AG09309 (cell line): ENCODE measurements around the gene INTS6.

Experiments used
- DNase-seq: peaks from one replicate; pipeline ENCODE4 v3.0.0-alpha.2; 2010; ENCODE audit warnings: low read depth
- H3K4me3 ChIP-seq: 2 replicates; pipeline ENCODE4 v1.5.1; 2011; ENCODE audit warnings: mild to moderate bottlenecking, low read depth, low read length, moderate library complexity; ENCODE audit not compliant: control insufficient read depth
- TF ChIP-seq, protein P1 (sequence below): IDR thresholded peaks from 2 replicates; pipeline ENCODE4 v1.5.1; 2011; ENCODE audit warnings: mild to moderate bottlenecking, low read depth, low read length, inconsistent platforms; ENCODE audit not compliant: insufficient read depth, control insufficient read depth; ENCODE audit errors: missing control alignments

Gene INTS6

DNA sequence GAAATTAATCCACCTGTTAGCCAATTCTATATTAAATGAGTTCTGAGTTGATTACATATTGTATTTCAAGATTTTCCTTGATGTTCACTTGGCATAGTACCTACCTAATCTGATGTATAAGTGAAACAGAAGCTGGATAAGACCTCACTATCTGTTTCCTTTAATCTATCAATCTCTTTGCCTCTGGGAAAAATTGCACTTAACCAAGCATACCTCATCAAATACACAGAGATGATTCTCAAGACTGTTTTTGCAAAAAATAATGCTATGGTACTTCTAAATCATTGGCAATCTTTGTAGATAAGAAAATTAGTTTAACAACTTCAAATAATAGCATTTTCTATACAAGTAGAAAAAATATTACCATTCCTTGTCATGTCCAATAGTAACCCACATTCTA lies 58.1 kb downstream of the INTS6 start:
- H3K4me3 ChIP-seq, result no peak overlapping the region
- TF ChIP-seq, protein P1, sequence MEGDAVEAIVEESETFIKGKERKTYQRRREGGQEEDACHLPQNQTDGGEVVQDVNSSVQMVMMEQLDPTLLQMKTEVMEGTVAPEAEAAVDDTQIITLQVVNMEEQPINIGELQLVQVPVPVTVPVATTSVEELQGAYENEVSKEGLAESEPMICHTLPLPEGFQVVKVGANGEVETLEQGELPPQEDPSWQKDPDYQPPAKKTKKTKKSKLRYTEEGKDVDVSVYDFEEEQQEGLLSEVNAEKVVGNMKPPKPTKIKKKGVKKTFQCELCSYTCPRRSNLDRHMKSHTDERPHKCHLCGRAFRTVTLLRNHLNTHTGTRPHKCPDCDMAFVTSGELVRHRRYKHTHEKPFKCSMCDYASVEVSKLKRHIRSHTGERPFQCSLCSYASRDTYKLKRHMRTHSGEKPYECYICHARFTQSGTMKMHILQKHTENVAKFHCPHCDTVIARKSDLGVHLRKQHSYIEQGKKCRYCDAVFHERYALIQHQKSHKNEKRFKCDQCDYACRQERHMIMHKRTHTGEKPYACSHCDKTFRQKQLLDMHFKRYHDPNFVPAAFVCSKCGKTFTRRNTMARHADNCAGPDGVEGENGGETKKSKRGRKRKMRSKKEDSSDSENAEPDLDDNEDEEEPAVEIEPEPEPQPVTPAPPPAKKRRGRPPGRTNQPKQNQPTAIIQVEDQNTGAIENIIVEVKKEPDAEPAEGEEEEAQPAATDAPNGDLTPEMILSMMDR, result no peak
- no peak for DNase-seq

GRCh38 chr13:51385114-51385513 lies 67.7 kb downstream of the INTS6 start:
- H3K4me3 ChIP-seq, result no peak overlapping the region
- TF ChIP-seq, protein P1, result no peak
- no peak for DNase-seq

DNA sequence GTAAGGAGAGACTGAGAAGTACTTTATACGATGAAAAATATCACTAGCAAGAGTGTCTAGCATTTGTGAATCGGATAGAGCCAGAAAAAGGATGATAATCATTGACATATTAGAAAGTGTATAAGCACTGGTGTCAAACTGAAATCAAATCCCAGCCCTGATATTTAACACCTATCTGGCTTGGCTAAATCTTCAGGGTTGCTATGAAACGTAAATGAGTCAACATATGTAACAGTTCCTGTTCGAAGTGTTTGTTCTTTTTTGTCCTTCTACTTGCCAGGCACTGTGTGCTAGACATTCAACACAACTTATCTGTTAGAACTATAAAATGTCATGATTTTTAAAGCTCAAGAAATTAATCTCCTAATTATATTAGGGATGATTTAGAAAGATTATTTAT lies 72.6 kb downstream of the INTS6 start:
- no peak overlapping the region for H3K4me3 ChIP-seq
- no peak for DNase-seq
- TF ChIP-seq, protein P1, result no peak

GRCh38 chr13:51373451-51373850 lies 79.4 kb downstream of the INTS6 start:
- no peak for DNase-seq
- H3K4me3 ChIP-seq, result no peak overlapping the region
- TF ChIP-seq, protein P1, result no peak

DNA sequence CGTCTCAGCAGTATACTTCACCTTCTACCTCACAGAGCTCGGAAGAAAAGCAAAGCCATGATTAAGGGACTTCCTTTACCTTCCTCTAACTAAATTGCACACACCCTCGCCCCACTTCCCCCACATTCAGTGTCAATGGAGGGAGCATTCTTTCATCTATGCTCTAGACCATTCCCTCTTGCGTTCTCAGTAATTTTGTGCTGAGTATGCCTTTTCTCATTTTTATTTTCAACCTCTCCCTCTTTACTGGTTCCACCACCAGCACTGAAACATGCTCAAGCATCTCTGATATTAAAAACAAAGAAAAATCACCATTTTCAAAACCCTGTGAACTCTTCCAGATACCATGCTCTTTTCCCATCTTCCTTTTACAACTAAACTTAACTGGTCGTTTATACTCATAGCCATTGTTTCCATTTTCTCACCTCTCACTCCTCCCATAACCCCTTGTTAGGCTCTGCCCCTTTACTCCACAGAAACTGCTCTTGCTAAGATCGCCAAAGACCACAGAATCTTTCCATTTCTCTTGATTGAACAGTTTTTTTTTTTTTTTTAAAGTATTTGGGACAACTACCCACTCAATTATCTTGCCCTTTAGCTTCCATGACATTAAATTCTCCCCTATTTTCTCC lies 81.0 kb downstream of the INTS6 start:
- H3K4me3 ChIP-seq, result no peak overlapping the region
- no peak for DNase-seq
- TF ChIP-seq, protein P1, result no peak

DNA sequence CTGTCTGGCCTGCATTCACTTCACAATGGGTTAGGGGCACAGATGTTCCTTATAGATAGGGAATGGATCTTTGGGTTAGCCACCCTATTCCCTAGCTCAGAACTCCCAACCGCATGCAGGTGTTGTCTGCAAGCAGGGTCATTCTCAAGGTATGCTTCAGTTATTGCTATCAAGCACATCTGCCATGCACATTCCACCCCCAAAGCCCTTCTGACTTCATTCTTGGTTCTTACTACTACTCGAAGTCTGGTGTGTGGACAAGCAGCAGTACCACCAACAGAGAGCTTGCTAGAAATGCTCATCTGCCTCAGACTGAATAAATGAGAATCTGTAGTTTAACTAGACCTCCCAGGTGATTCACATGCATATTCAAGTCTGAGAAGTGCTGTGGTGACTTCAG lies 82.0 kb downstream of the INTS6 start:
- TF ChIP-seq, protein P1, result no peak
- no peak overlapping the region for H3K4me3 ChIP-seq
- DNase-seq, result no peak
